Hepatic stellate cell (primary cell): ENCODE measurements around the gene BTRC.
"Not testable (repeated sequence)": the region's sequence is repeated elsewhere in the genome, so short reads cannot be mapped to it uniquely, and the experiment has no call there.

ENCODE experiments used
- DNase-seq: peaks from one replicate; pipeline ENCODE4 v3.0.0; 2011; ENCODE audit warnings: low spot score

The BTRC gene

DNA sequence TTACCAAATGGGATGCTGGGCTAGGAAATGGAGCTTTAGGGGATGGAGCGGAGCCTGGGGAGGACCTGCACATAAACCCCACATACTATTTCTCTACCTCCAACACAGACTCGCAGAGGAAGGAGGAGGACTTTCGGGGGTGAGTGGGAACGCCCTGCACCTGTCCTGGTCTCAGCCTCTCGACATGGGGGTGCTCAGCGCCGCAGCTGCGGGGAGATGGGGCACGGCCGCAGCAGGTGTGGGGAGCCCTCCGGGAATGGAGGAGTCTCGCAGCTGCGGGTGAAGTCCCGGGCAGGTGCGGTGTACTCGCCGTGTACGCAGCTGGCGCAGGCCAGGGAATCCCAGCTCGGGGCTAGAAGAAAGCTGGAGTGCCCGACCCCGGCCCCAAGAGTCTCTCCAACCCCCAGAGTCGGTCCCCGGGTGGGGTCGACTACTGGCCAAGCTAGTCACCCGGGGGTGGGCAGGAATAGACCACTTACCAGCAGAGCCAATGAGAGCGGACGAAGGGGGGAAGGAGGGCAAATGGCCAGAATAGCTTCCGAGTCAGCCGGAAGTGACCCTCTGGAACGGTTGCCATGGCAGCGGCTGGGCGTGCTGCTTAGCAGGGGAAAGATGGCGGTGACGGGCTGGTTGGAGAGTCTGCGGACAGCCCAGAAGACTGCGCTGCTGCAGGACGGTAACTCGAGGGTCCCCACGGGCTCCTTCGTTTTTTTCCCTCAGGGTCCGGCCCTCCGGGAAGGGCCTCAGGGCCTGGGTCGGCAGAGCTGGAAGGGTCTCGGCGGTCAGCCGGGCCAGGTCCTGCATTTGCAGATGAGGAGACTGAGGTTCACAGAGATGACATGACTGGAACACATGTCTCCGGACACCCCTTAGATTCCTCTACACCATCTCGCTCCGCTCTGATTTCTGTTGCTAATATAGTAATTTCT lies 234.0 kb downstream of the BTRC start, which contains the start of the genes DPCD and POLL:
TSS of gene DPCD (plus strand) at position 597 of the 929 bp plus-strand sequence. CDS start at position 613, 16 bp downstream.
TSS of gene POLL (minus strand) at position 533 of the 929 bp plus-strand sequence. CDS start 897 bp downstream, outside the sequence.
- peak; percentile 98 for DNase-seq

DNA sequence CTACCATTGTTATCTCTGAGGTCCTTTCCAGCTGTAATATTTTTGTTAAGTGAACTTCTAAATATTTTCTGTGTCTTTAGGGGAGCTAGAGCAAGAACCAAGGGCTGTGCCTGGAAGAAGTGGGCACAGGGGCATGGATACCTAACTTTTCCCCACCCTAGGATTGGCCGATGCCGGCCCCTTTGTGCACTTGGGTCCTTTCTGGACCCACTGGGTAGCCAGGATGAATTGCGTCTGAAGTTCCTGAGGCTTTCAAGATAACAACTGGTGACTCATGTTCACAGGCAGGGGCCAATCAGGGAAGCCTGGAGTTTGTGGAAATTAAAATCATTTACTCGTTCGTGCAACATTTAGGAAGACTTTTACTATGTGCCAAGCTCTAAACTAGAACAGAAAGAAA lies 234.9 kb downstream of the BTRC start:
- DNase-seq: peak; percentile 58

DNA sequence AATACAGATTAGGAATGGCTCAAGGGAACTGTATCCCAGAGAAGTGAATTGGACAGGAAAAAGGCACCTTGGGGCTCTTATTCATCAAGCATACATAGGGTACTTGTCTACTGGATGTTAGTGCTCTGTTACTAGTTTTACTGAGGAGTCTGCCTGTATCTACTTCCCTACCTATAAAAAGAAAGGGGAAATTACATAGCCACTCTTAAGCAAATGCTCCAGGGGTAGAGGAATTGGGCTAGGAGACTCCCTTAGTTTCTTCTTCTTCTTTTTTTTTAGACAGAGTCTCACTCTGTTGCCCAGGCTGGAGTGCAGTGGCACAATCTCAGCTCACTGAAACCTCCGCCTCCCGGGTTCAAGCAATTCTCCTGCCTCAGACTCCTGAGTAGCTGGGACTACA lies 239.4 kb downstream of the BTRC start:
- not testable (repeated sequence) for DNase-seq

DNA sequence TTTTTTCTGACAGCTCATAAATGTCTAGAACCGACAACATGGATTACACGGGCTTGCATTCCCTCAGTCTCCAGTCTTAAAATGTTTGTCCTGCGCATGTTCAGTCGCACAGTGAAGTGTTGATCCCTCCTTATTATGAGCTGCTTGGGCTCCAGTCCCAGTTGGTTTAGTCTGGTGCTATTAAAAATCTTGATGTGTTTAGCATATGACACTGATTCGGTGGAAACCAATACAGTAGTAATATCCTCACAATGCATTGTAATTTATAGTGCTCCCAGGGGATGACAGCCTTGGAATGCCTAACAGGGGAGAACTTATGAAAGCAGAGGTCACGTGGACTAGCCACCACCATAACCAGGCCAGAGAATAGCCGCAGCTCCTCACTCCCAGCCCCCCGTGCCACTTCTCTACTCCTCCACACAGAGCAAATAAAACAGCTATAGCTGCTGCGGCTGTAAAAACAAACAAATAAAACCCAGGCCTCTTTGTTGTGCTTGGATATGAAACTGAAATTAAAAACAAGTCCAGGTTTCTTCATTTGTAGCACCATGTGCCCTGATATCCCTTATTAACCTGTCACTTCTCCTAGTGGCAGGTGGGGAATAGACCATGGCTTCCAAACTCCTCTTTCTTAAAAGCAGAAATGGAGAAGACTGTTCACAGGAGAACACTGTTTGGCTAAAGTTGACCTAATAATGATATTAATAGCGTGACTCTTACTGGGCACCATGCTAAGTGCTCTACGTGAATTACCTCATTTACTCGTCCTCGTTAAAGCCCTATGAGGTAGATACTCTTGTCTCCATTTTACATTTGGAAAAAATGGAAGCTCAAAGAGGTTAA lies 241.8 kb downstream of the BTRC start:
- no peak for DNase-seq

DNA sequence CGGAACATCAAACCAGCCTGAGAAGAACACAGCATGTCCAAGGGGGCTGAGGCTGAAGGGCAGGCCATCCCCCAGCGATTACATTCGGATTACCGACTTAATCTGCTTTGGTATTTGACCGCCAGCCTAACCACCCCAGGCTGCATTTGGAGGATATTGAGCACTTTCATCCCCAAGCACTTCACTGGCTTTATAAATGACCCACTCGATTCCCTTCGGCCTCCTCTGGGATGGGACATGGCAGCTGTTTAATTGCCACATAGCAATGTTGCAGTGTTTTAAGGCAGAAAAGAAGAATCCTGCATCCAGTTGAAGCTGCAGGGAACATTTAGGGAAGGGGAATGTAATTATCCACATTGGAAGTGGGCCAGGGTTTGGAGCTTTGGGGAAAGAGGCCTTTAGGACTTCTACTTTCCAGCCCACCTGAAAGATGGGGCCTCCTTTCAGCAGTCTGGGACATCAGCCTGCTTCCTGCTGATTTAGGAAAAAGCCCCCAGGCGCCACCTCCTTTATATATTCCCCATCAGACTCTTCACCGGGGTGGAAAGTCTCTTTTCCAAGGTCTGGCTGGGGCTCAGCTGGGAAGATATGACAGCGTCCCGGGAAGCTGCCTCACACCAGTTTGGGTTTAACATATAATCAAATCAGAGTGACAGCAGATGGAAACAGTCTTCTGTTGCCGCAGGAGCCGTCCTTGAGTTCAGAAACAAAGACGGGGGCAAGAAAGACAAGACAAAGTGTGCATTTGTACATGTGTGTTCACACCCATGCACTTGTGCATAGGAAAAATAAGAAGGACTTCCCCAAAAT lies 243.3 kb downstream of the BTRC start:
- DNase-seq: no peak

DNA sequence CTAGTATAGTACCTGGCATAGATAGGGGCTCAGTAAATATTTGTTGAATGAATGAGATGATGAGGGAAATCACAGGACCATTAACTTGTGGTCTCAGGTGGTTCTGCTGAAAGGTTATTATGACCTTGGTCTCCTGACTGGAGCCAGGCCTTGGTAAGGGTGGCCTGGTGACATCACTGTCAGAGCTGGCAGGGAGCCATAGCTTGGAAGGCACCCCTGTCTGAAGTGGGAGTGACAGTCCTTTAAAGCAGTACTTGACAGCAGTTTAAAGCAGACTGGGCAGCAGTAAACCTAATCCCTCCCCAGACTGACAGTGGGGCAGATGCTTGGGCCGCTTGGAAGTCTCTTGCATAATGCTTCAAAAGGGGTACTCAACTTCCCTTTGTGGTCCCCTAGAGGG lies 247.6 kb downstream of the BTRC start:
- DNase-seq: no peak

DNA sequence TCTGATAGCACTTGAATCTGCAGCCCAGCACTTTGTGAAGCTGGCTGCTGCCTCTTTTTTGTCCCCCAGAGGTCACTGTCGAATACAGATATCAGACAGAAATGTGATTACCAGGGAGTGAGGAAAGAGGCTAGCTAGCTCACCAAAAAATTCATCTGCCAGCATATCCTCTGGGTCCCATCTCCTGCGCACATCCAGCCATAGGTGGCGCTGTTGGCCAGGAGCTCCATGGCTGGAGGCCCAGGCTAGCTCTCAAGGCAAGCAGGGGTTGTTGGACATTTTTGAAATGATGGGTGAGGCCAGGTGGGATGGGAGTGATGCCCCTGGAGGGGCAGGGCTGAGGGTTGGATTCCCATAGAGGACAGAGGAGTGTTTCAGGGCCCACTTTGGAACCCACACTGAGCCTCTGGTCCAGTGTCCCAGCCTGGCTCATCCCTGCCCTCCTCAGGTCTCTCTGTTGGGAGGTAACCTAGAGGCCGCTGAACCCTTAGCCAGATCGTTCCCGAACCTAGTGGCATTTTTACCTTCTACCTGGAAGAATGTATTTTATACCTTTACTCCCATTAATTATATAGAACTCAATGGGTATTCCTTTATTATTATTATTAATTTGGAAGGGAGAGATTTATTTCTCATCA lies 248.9 kb downstream of the BTRC start:
- peak; percentile 79 for DNase-seq
